Esophagus (tissue), 2 donors: ENCODE data around the gene PRDM12. TPM values are rescaled to one million over a fixed set of nuclear protein-coding genes. Genes with fewer than 3 reads are reported as not detected.

Experiments used
- H3K27ac ChIP-seq, 2 donors: one replicate each; pipeline ENCODE4 v1.5.1; 2013; ENCODE audit warnings: low read depth in 2 of 2, mild to moderate bottlenecking in 2 of 2, inconsistent platforms in 1 of 2, low read length in 1 of 2, moderate library complexity in 1 of 2
- H3K27me3 ChIP-seq, 2 donors: one replicate each; pipeline ENCODE4 v1.6.1; 2013; ENCODE audit warnings: low read length in 2 of 2, control low read depth in 1 of 2, mild to moderate bottlenecking in 1 of 2; ENCODE audit not compliant: insufficient read depth in 2 of 2, control insufficient read depth in 1 of 2
- H3K36me3 ChIP-seq, 2 donors: one replicate each; pipeline ENCODE4 v1.6.1; 2013; ENCODE audit warnings: low read length in 1 of 2; ENCODE audit not compliant: control insufficient read depth in 2 of 2, insufficient read depth in 2 of 2
- H3K4me1 ChIP-seq, 2 donors: one replicate each; pipeline ENCODE4 v1.6.1; 2013; ENCODE audit warnings: low read length in 1 of 2; ENCODE audit not compliant: control insufficient read depth in 2 of 2, insufficient read depth in 2 of 2
- H3K4me3 ChIP-seq, 2 donors: one replicate each; pipeline ENCODE4 v1.5.1; 2013; ENCODE audit warnings: low read length in 2 of 2, mild to moderate bottlenecking in 2 of 2, low read depth in 1 of 2, moderate library complexity in 1 of 2
- H3K9me3 ChIP-seq, 2 donors: one replicate each; pipeline ENCODE4 v1.6.1; 2013; ENCODE audit warnings: mild to moderate bottlenecking in 2 of 2, low read depth in 1 of 2, low read length in 1 of 2, moderate library complexity in 1 of 2; ENCODE audit not compliant: control insufficient read depth in 2 of 2, insufficient read depth in 1 of 2
- WGBS, 2 donors: extraction: QIAGEN DNeasy Blood & Tissue Kit; methylation state at CpG; one replicate each; pipeline ENCODE4 v1.1.7; 2013; 5-methylcytosine and 5-hydroxymethylcytosine counted together
- polyA plus RNA-seq, 2 donors: library from polyadenylated mRNA; stranded (reverse); fragments of 200-250 nt; gene quantifications; one replicate each; pipeline ENCODE4 v1.2.3, GENCODE V29; 2013
- donor health status: healthy with polysubstance abuse.
- donor health status: Bipolar disorder and iron deficiency.

The PRDM12 gene
- polyA plus RNA-seq, 2 donors: 0.04 TPM; not detected in 1

GRCh38 chr9:130732136-130732535, 67.7 kb downstream of the PRDM12 start:
- Histone ChIP-seq H3K27me3 (no peaks in the 10 kb centered on the region), H3K4me3 (no peak overlapping the region), H3K9me3 (no peaks in the 10 kb centered on the region), H3K4me1 (no peaks in the 10 kb centered on the region), H3K27ac (no peak overlapping the region), H3K36me3 (no peaks in the 10 kb centered on the region)
- WGBS, 2 donors: 52 to 54% methylated on average over 2 of the region's 2 CpGs

Other genes with a start within 250 kb of the PRDM12 start
- gene ASS1, start 219.6 kb upstream of the PRDM12 start, polyA plus RNA-seq: 10 to 100 TPM; 63.6 to 79.5 TPM
- gene FUBP3, start 85.0 kb upstream of the PRDM12 start, polyA plus RNA-seq: 10 to 100 TPM; 11.3 to 23.1 TPM
- 10 to 100 TPM; 14.3 to 17.4 TPM for gene EXOSC2, start 29.2 kb downstream of the PRDM12 start, polyA plus RNA-seq
- 10 to 100 TPM; 13.6 to 19.0 TPM for gene ABL1, start 170.7 kb downstream of the PRDM12 start, polyA plus RNA-seq
- under 1 TPM; 0.08 to 0.16 TPM for gene QRFP, start 232.2 kb downstream of the PRDM12 start, polyA plus RNA-seq